Lower leg skin (tissue), 4 donors: ENCODE data around the gene KCNT2. TPM values are rescaled to one million over a fixed set of nuclear protein-coding genes. Genes with fewer than 3 reads are reported as not detected.

Experiments
- DNase-seq, 2 donors: peaks; one replicate each; pipeline ENCODE4 v3.0.0-alpha.2; 2019; ENCODE audit warnings: low spot score in 2 of 2
- H3K4me3 ChIP-seq: fragments of 200-600 bp; sonication (generic); 2 replicates; pipeline ENCODE4 v1.5.1; 2017; ENCODE audit warnings: mild to moderate bottlenecking, low read depth; ENCODE audit not compliant: poor library complexity, severe bottlenecking
- POLR2A ChIP-seq, 2 donors: fragments of 450-650 bp; IDR thresholded peaks; one replicate each; pipeline ENCODE4 v1.6.1; 2016 to 2017; ENCODE audit warnings: antibody characterized with exemption in 2 of 2, mild to moderate bottlenecking in 1 of 2, moderate library complexity in 1 of 2
- WGBS, 2 donors: methylation state at CpG; one replicate each; pipeline ENCODE4 v1.1.5; 2018; 5-methylcytosine and 5-hydroxymethylcytosine counted together
- intact Hi-C: fragments of 100-400 bp; cut with DNase I; formaldehyde crosslinking; loops from one replicate; pipeline ENCODE4 v1.15.0; 2023; ENCODE audit warnings: low total_unique reads
- total RNA-seq, 4 donors: library from RNA; depleted of rRNA; stranded (reverse); fragments of >200 nt; gene quantifications; one replicate each; pipeline ENCODE4 v1.1.0, GENCODE V29; 2016
- TF ChIP-seq, protein P1 (sequence below), 3 donors: fragments of 450-650 bp; IDR thresholded peaks; one replicate each; pipeline ENCODE4 v1.5.1; 2016; ENCODE audit warnings: antibody characterized with exemption in 3 of 3, mild to moderate bottlenecking in 3 of 3, moderate library complexity in 2 of 3

KCNT2 gene
- under 1 TPM; 0.34 to 0.97 (median 0.79) TPM for total RNA-seq

DNA sequence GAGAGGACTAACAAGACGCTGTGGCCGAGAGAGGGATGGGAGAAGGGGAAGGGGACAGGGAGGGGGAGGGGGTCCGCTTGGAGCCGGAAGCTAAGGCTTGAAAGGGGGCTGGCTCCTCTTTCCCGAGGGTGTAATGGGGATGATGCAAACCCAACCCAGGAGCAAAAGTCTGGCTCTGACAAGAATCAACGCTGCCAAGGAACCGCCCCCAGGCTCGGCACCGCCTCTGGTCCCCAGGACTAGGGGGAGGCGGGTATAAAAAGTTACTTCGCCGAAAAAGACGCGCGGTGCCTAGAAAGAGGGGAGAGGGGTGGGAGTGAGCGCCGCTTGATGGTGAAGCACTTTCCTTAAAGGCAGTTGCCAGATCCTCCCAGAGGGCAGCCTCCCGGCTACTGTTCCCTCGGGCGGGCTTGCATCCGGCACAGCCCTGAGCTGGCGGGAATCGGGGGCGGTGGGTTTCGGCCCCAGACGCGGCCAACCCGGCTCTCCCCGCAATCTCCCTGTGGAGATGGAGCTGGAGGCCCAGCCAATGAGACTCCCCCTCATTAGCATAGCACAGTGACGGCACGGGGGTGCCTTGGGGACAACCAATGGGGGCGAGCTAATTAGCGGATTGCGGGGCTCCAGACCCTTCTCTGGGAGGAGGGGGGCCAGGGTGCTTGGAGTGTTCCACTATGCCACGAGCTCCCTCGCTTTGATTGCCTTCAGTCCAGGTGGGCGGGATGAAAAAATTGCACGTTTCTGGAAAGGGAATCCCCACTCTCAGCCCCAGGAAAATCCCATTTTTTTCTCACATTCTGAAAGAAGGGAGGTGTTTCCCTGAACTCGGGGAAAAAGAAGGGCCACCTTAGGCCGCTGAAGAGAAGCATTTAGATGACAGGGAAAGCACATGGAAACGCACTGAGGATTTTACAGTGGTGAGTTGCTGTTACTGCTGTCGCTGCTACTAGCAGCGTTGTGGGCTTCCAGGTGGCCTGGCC is at the start of gene KCNT2:
Gene KCNT2 (minus strand): TSS at position 51 of the 980 bp plus-strand sequence. CDS start 131 bp downstream, outside the sequence.
- 3 to 4% methylated on average over 36 to 40 of the region's 43 CpGs for WGBS, 2 donors
- TF ChIP-seq, protein P1, sequence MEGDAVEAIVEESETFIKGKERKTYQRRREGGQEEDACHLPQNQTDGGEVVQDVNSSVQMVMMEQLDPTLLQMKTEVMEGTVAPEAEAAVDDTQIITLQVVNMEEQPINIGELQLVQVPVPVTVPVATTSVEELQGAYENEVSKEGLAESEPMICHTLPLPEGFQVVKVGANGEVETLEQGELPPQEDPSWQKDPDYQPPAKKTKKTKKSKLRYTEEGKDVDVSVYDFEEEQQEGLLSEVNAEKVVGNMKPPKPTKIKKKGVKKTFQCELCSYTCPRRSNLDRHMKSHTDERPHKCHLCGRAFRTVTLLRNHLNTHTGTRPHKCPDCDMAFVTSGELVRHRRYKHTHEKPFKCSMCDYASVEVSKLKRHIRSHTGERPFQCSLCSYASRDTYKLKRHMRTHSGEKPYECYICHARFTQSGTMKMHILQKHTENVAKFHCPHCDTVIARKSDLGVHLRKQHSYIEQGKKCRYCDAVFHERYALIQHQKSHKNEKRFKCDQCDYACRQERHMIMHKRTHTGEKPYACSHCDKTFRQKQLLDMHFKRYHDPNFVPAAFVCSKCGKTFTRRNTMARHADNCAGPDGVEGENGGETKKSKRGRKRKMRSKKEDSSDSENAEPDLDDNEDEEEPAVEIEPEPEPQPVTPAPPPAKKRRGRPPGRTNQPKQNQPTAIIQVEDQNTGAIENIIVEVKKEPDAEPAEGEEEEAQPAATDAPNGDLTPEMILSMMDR (IDR thresholded peaks at IDR 0.05): no peak
- TF ChIP-seq POLR2A (IDR thresholded peaks at IDR 0.05): no peak
- peak; percentile 37 to 91 for DNase-seq
- intact Hi-C loops: no loop called here
- peak within 1 kb of the TSS; percentile 41 for H3K4me3 ChIP-seq

DNA sequence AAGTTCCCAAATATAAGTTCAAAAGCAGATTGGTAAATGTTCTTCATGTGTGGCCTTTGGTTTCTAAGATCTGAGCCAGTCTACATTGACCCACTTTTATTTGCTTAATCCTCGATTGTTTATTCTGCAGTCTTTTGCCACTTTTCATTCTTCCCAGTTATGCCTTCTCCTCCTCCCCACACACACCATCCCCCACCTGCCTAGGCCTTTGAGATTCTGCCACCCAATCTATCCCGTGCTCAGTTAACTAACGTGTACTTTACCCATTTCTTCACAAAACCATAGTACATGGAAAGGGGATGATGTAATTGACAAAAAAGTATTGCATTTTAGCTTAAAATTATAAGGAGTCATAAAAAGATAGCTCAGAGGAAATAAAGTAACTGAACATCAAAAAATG is 47.3 kb upstream of the KCNT2 start:
- H3K4me3 ChIP-seq: no peak overlapping the region
- DNase-seq: no peak
- intact Hi-C loops: loop anchor here (10.0 kb wide), 1 partner anchor 511 kb away; no protein-coding TSS in a partner anchor
- 75 to 82% methylated on average over 3 of the region's 3 CpGs for WGBS, 2 donors
- no peak for TF ChIP-seq POLR2A (IDR thresholded peaks at IDR 0.05)
- TF ChIP-seq, protein P1 (IDR thresholded peaks at IDR 0.05): no peak

DNA sequence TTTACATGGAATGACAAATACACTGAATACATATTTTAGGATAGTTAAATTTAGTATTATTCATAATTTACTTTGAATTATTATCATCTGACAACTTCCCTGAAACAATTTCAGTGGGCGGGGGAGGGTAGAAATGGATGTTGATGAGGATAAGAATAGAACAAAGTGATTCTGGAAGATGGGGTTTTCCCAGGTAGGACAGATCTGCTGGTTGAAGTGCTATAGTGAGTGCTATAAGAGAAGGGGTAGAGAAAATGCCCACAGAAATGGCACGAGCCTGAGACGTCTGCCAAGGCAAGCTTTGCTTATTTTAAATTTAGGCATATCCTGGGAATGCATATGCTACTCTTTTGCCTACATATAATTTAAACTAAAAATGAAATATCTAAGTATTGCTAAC is 46.8 kb upstream of the KCNT2 start:
- intact Hi-C loops: loop anchor here (10.0 kb wide), 1 partner anchor 510 kb away; no protein-coding TSS in a partner anchor
- no peak overlapping the region for H3K4me3 ChIP-seq
- 68 to 73% methylated on average over 3 of the region's 3 CpGs for WGBS, 2 donors
- no peak for TF ChIP-seq POLR2A (IDR thresholded peaks at IDR 0.05)
- TF ChIP-seq, protein P1 (IDR thresholded peaks at IDR 0.05): no peak
- no peak for DNase-seq

DNA sequence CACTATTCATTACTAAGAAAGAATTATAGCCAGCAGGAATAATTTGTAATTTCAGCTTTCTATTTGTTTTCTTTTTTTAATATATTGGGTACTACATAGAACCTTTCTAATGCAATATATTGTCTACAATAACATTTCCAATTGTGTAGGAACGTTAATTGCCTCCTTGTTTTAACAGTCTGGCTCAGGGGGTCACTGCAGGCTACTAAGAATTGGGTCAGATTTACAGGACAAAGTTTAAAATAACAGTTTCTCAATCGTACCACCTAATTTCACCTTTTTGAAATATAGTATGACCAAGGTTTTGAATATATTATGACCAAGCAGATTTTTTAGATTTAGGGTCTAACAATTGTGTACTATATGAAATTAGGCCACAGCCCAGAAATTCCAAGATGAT is 46.0 kb upstream of the KCNT2 start:
- DNase-seq: no peak
- 51 to 61% methylated on average over 2 of the region's 2 CpGs for WGBS, 2 donors
- intact Hi-C loops: loop anchor here (10.0 kb wide), 1 partner anchor 509 kb away; no protein-coding TSS in a partner anchor
- peak overlapping the region; percentile 9 for H3K4me3 ChIP-seq
- TF ChIP-seq POLR2A (IDR thresholded peaks at IDR 0.05): no peak

DNA sequence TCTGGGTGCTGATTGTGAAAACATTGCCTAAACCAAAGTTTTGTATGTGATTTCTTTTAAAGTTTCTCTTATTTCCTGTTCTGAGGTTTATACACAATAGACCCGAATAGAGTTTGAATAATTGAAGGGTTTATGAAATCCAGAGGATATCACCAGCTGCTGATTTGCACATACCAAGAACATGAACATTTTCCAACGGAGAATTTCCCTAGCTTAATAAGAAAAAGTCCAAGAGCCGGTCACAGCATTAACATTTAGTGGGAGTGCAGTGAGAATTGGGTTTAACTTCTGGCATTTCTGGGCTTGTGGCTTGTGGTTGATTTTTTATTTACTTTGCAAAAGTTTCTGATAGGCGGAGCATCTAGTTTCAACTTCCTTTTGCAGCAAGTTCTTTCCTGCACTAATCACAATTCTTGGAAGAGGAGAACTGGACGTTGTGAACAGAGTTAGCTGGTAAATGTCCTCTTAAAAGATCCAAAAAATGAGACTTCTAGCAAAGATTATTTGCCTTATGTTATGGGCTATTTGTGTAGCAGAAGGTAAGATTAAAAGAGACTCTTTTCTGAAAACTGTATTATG is 43.5 kb upstream of the KCNT2 start, which contains the start of gene CFH:
Gene CFH (plus strand): TSS at position 407 of the 579 bp plus-strand sequence. CDS start 75 bp downstream, at position 482.
- DNase-seq: no peak
- 11 to 17% methylated on average over 5 of the region's 5 CpGs for WGBS, 2 donors
- intact Hi-C loops: loop anchor here (10.0 kb wide), 1 partner anchor 507 kb away; no protein-coding TSS in a partner anchor
- TF ChIP-seq POLR2A (IDR thresholded peaks at IDR 0.05): no peak
- TF ChIP-seq, protein P1 (IDR thresholded peaks at IDR 0.05): no peak
- no peak within 1 kb of the TSS for H3K4me3 ChIP-seq

DNA sequence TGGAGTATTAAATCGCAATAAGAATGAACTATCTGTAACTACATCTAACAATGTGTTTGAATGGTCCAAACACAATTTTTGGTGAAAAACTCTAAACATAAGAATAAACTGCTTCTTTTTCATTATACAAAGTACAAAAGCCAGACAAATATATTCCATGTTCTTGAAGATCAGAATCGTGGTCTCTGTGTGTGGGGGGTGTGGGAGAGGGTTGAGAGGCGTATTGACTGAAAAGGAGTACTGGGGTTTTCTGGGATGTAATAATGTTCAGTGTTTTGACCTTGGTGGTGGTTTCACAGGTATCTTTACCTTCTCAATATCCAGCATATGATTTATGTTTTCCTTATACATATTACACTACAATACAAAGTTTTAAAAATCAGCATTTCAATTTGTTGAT is 42.8 kb upstream of the KCNT2 start:
- no peak for DNase-seq
- WGBS, 2 donors: 74 to 80% methylated on average over 3 of the region's 3 CpGs
- intact Hi-C loops: loop anchor here (10.0 kb wide), 1 partner anchor 506 kb away; no protein-coding TSS in a partner anchor

More for the DNA sequence above, 42.8 kb upstream of the KCNT2 start:
- TF ChIP-seq, protein P1 (IDR thresholded peaks at IDR 0.05): no peak
- no peak for TF ChIP-seq POLR2A (IDR thresholded peaks at IDR 0.05)
- H3K4me3 ChIP-seq: no peak overlapping the region
